A673 (cell line): Measurements from ENCODE around the gene CNGA4. TPM values are rescaled to one million over a fixed set of nuclear protein-coding genes. Genes with fewer than 3 reads are reported as not detected.

Experiments used
- BruUV-seq: library from RNA; stranded (reverse); fragments of 400-500 nt; replicated peaks from 2 replicates; lab custom pipeline; 2021; lab: Mats Ljungman, UMichigan
- CTCF ChIA-PET: fragments of 300-600 bp; sonication (Branson Sonifier 250); formaldehyde crosslinking; loops from one replicate; lab custom pipeline; 2022; ENCODE audit warnings: antibody characterized with exemption; lab: Charles Lee
- POLR2A ChIA-PET: fragments of 300-600 bp; sonication (Branson Sonifier 250); formaldehyde crosslinking; loops from one replicate; lab custom pipeline; 2022; ENCODE audit warnings: antibody characterized with exemption; ENCODE audit not compliant: low non-redundant PET; lab: Charles Lee
- DNase-seq: peaks from one replicate; pipeline ENCODE4 v3.0.0-alpha.2; 2015; ENCODE audit warnings: low spot score
- H3K27ac ChIP-seq: fragments of 200-600 bp; sonication (generic); 2 replicates; pipeline ENCODE4 v1.5.1; 2016; ENCODE audit warnings: mixed run types, low read depth, mild to moderate bottlenecking, mixed read lengths, antibody characterized with exemption, low read length; ENCODE audit not compliant: poor library complexity, severe bottlenecking
- H3K27me3 ChIP-seq: fragments of 200-600 bp; sonication (generic); replicated peaks from 2 replicates; pipeline ENCODE4 v1.6.1; 2017; ENCODE audit warnings: mixed run types, low read depth, mild to moderate bottlenecking, mixed read lengths, antibody characterized with exemption, low read length; ENCODE audit not compliant: insufficient read depth, poor library complexity
- H3K36me3 ChIP-seq: fragments of 200-600 bp; sonication (generic); 2 replicates; pipeline ENCODE4 v1.6.1; 2016; ENCODE audit warnings: mixed run types, mild to moderate bottlenecking, mixed read lengths, antibody characterized with exemption, low read length; ENCODE audit not compliant: insufficient read depth, poor library complexity, severe bottlenecking
- H3K4me1 ChIP-seq: fragments of 200-600 bp; sonication (generic); 2 replicates; pipeline ENCODE4 v1.6.1; 2017; ENCODE audit warnings: mixed run types, mild to moderate bottlenecking, mixed read lengths, antibody characterized with exemption, low read length; ENCODE audit not compliant: insufficient read depth, poor library complexity, severe bottlenecking
- H3K4me3 ChIP-seq: fragments of 200-600 bp; sonication (generic); 2 replicates; pipeline ENCODE4 v1.5.1; 2016; ENCODE audit warnings: low read depth, mixed run types, mild to moderate bottlenecking, mixed read lengths, low read length; ENCODE audit not compliant: poor library complexity, severe bottlenecking
- H3K9me3 ChIP-seq: fragments of 200-600 bp; sonication (generic); 2 replicates; pipeline ENCODE4 v1.6.1; 2016; ENCODE audit warnings: mixed run types, low read depth, mild to moderate bottlenecking, mixed read lengths, antibody characterized with exemption, low read length; ENCODE audit not compliant: poor library complexity, severe bottlenecking
- EZH2 ChIP-seq: fragments of 200-600 bp; sonication (generic); IDR thresholded peaks from 2 replicates; pipeline ENCODE4 v1.6.1; 2017; ENCODE audit warnings: borderline replicate concordance, low read depth, mild to moderate bottlenecking, mixed read lengths, antibody characterized with exemption, low read length; ENCODE audit not compliant: poor library complexity, severe bottlenecking
- intact Hi-C: fragments of 100-400 bp; cut with micrococcal nuclease; formaldehyde crosslinking; loops from one replicate; pipeline ENCODE4 v1.10.0; 2022; ENCODE audit not compliant: unreplicated experiment
- total RNA-seq: library from RNA; stranded (reverse); gene quantifications from 2 replicates; pipeline ENCODE4 v1.2.3, GENCODE V29; 2021
- TF ChIP-seq, protein P1 (sequence below): fragments of 300-800, 200-600 bp; sonication (generic); conservative IDR thresholded peaks from 2 replicates; pipeline ENCODE4 v1.5.1; 2017; ENCODE audit warnings: low read depth, mild to moderate bottlenecking, antibody characterized with exemption, low read length, moderate library complexity, mixed read lengths

Gene CNGA4
- total RNA-seq, 1 experiment from 2014 or later = not detected

DNA sequence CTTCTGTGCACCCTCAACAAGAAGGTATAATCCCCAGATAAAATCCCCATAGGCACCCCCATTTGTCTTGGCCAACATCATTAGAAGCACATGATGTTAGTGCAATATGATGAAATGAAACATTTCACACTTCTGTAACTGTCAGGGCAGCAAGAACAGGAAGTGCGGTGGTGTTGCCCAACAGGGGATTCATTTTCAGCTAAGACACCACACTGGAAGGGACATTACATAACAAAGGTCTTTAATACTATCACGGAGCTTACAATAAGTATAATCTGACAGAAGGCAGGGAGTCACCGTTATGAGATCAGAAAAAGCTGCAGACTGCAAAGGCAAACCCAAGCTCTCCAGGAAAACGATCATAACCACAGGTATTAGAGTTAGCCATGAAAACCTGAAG lies 37.9 kb upstream of the CNGA4 start:
- ChIA-PET POLR2A (no interaction called here), CTCF (no interaction called here)
- H3K4me1 ChIP-seq = peaks cover 7% of the 10 kb centered on the region
- TF ChIP-seq EZH2 = no peak
- TF ChIP-seq, protein P1, sequence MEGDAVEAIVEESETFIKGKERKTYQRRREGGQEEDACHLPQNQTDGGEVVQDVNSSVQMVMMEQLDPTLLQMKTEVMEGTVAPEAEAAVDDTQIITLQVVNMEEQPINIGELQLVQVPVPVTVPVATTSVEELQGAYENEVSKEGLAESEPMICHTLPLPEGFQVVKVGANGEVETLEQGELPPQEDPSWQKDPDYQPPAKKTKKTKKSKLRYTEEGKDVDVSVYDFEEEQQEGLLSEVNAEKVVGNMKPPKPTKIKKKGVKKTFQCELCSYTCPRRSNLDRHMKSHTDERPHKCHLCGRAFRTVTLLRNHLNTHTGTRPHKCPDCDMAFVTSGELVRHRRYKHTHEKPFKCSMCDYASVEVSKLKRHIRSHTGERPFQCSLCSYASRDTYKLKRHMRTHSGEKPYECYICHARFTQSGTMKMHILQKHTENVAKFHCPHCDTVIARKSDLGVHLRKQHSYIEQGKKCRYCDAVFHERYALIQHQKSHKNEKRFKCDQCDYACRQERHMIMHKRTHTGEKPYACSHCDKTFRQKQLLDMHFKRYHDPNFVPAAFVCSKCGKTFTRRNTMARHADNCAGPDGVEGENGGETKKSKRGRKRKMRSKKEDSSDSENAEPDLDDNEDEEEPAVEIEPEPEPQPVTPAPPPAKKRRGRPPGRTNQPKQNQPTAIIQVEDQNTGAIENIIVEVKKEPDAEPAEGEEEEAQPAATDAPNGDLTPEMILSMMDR = no peak
- intact Hi-C loops = no loop called here
- no peak overlapping the region for H3K27ac ChIP-seq
- DNase-seq = peak; percentile 30
- H3K27me3 ChIP-seq = no peaks in the 10 kb centered on the region
- H3K36me3 ChIP-seq = no peaks in the 10 kb centered on the region
- H3K4me3 ChIP-seq = no peak overlapping the region
- no TSS peak for BruUV-seq
- H3K9me3 ChIP-seq = no peaks in the 10 kb centered on the region

- CTCF ChIA-PET = no interaction called here
- no TSS peak for BruUV-seq
- no peaks in the 10 kb centered on the region for H3K36me3 ChIP-seq
Observed at GRCh38 chr11:6201481-6201880, 37.4 kb upstream of the CNGA4 start.

DNA sequence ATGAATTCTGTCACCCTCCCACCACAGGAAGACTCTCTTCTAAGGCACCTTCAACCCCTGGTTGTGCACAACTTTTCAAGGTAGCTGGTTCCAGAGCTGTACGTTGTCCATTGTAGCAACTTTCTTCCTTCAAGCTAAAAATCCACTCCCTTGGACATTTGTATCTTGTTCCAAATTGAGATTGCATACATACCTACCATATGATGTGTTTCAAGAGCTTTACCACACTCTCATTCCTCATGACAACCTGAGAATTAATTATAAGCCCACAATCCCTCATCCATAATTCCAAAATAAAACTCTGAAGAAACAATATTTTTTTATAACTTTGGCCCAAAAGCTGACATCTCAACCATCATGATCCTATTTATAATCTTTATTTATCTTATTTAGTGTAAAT lies 36.8 kb upstream of the CNGA4 start:
- H3K9me3 ChIP-seq = no peaks in the 10 kb centered on the region
- peaks cover 7% of the 10 kb centered on the region for H3K4me1 ChIP-seq
- no peaks in the 10 kb centered on the region for H3K27me3 ChIP-seq
- no peak for DNase-seq
- TF ChIP-seq, protein P1 = no peak
- TF ChIP-seq EZH2 = no peak
- ChIA-PET CTCF (no interaction called here), POLR2A (no interaction called here)
- H3K27ac ChIP-seq = no peak overlapping the region
- no TSS peak for BruUV-seq
- H3K36me3 ChIP-seq = peaks cover 3% of the 10 kb centered on the region
- intact Hi-C loops = no loop called here
- H3K4me3 ChIP-seq = no peak overlapping the region

More at GRCh38 chr11:6201481-6201880, 37.4 kb upstream of the CNGA4 start:
- DNase-seq = no peak
- H3K27me3 ChIP-seq = no peaks in the 10 kb centered on the region
- peaks cover 7% of the 10 kb centered on the region for H3K4me1 ChIP-seq
- TF ChIP-seq EZH2 = no peak
- TF ChIP-seq, protein P1 = no peak
- POLR2A ChIA-PET = no interaction called here
- intact Hi-C loops = no loop called here
- no peak overlapping the region for H3K4me3 ChIP-seq
- H3K27ac ChIP-seq = no peak overlapping the region
- no peaks in the 10 kb centered on the region for H3K9me3 ChIP-seq
